GM11168 (cell line): ENCODE results near the gene ASTN1.

Experiments used
- in situ Hi-C: fragments of 300-500 bp; cut with MboI; formaldehyde crosslinking; loops from one replicate; pipeline ENCODE4 v1.12.0; 2022; ENCODE audit warnings: low sequenced_read_pairs; ENCODE audit not compliant: unreplicated experiment

Gene ASTN1

GRCh38 chr1:176857632-176858031 is 306.9 kb downstream of the ASTN1 start:
- in situ Hi-C loops: no loop called here

- in situ Hi-C loops: no loop called here
These were observed 309.5 kb downstream of the ASTN1 start for GRCh38 chr1:176854758-176855745.

GRCh38 chr1:176854121-176854520 is 310.4 kb downstream of the ASTN1 start:
- in situ Hi-C loops: no loop called here

GRCh38 chr1:176853503-176853902 is 311.0 kb downstream of the ASTN1 start:
- in situ Hi-C loops: no loop called here

- in situ Hi-C loops: no loop called here
These were observed 312.4 kb downstream of the ASTN1 start for GRCh38 chr1:176852124-176852523.

GRCh38 chr1:176850871-176851270 is 313.6 kb downstream of the ASTN1 start:
- in situ Hi-C loops: no loop called here

- in situ Hi-C loops: no loop called here
These were observed 315.2 kb downstream of the ASTN1 start for GRCh38 chr1:176849281-176849680.

- in situ Hi-C loops: no loop called here
These were observed 317.5 kb downstream of the ASTN1 start for GRCh38 chr1:176847052-176847451.

- in situ Hi-C loops: no loop called here
These were observed 320.9 kb downstream of the ASTN1 start for GRCh38 chr1:176843352-176844297.

- in situ Hi-C loops: no loop called here
These were observed 323.3 kb downstream of the ASTN1 start for GRCh38 chr1:176841238-176841637.

- in situ Hi-C loops: no loop called here
These were observed 325.3 kb downstream of the ASTN1 start for GRCh38 chr1:176839216-176839615.

GRCh38 chr1:176838276-176838995 is 326.1 kb downstream of the ASTN1 start:
- in situ Hi-C loops: no loop called here

GRCh38 chr1:176837708-176838107 is 326.8 kb downstream of the ASTN1 start:
- in situ Hi-C loops: no loop called here

- in situ Hi-C loops: no loop called here
These were observed 333.4 kb downstream of the ASTN1 start for GRCh38 chr1:176831150-176831549.

GRCh38 chr1:176829261-176829660 is 335.3 kb downstream of the ASTN1 start:
- in situ Hi-C loops: no loop called here

GRCh38 chr1:176826265-176826664 is 338.2 kb downstream of the ASTN1 start:
- in situ Hi-C loops: no loop called here

- in situ Hi-C loops: no loop called here
These were observed 344.0 kb downstream of the ASTN1 start for GRCh38 chr1:176820391-176821031.

GRCh38 chr1:176816232-176816631 is 348.3 kb downstream of the ASTN1 start:
- in situ Hi-C loops: no loop called here

- in situ Hi-C loops: no loop called here
These were observed 348.9 kb downstream of the ASTN1 start for GRCh38 chr1:176815621-176816020.
